Neural crest cell (in vitro differentiated cells): ENCODE measurements around the gene WDR93. TPM values are rescaled to one million over a fixed set of nuclear protein-coding genes. Genes with fewer than 3 reads are reported as not detected.
A peak's percentile ranks its signal among the peaks of the same experiment; 100 is the strongest.

Source experiments
- DNase-seq: peaks from one replicate; pipeline ENCODE4 v3.0.0; 2021; ENCODE audit warnings: low read depth, mixed read lengths, low spot score
- H3K27ac Mint-ChIP-seq: one replicate; pipeline ENCODE4 v1.8.0; 2021; ENCODE audit warnings: mild to moderate bottlenecking, mixed read lengths; ENCODE audit not compliant: unreplicated experiment
- H3K27me3 Mint-ChIP-seq: 2 replicates; pipeline ENCODE4 v1.8.0; 2021; ENCODE audit warnings: low read depth, mild to moderate bottlenecking, mixed read lengths
- H3K36me3 Mint-ChIP-seq: 2 replicates; pipeline ENCODE4 v1.8.0; 2021; ENCODE audit warnings: low read depth, mild to moderate bottlenecking, mixed read lengths
- H3K4me1 Mint-ChIP-seq: 2 replicates; pipeline ENCODE4 v1.8.0; 2021; ENCODE audit warnings: mixed read lengths
- H3K4me3 Mint-ChIP-seq: one replicate; pipeline ENCODE4 v1.8.0; 2021; ENCODE audit warnings: mild to moderate bottlenecking, mixed read lengths
- H3K9me3 Mint-ChIP-seq: 2 replicates; pipeline ENCODE4 v1.8.0; 2021; ENCODE audit warnings: mixed read lengths
- total RNA-seq: library from RNA; stranded (reverse); gene quantifications from 2 replicates; pipeline ENCODE4 v1.2.1, GENCODE V29; 2021
- TF ChIP-seq, protein P1 (sequence below): fragments of 200-600 bp; sonication (generic); conservative IDR thresholded peaks from 2 replicates; pipeline ENCODE4 v1.5.0; 2021; ENCODE audit warnings: antibody characterized with exemption, mild to moderate bottlenecking

The WDR93 gene
- total RNA-seq, 1 donor from 2014 or later: not detected

- Mint-ChIP-seq H3K36me3 (no peaks in the 10 kb centered on the region), H3K27ac (no peak overlapping the region), H3K4me1 (no peaks in the 10 kb centered on the region), H3K27me3 (peaks cover 48% of the 10 kb centered on the region), H3K4me3 (no peak overlapping the region), H3K9me3 (no peaks in the 10 kb centered on the region)
- TF ChIP-seq, protein P1, sequence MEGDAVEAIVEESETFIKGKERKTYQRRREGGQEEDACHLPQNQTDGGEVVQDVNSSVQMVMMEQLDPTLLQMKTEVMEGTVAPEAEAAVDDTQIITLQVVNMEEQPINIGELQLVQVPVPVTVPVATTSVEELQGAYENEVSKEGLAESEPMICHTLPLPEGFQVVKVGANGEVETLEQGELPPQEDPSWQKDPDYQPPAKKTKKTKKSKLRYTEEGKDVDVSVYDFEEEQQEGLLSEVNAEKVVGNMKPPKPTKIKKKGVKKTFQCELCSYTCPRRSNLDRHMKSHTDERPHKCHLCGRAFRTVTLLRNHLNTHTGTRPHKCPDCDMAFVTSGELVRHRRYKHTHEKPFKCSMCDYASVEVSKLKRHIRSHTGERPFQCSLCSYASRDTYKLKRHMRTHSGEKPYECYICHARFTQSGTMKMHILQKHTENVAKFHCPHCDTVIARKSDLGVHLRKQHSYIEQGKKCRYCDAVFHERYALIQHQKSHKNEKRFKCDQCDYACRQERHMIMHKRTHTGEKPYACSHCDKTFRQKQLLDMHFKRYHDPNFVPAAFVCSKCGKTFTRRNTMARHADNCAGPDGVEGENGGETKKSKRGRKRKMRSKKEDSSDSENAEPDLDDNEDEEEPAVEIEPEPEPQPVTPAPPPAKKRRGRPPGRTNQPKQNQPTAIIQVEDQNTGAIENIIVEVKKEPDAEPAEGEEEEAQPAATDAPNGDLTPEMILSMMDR: no peak
- no peak for DNase-seq
These were observed 42.0 kb downstream of the WDR93 start for GRCh38 chr15:89732451-89733172.

GRCh38 chr15:89735773-89736172 lies 45.2 kb downstream of the WDR93 start:
- no peak overlapping the region for H3K27ac Mint-ChIP-seq
- H3K27me3 Mint-ChIP-seq: peaks cover 55% of the 10 kb centered on the region
- H3K4me3 Mint-ChIP-seq: no peak overlapping the region
- DNase-seq: no peak
- no peaks in the 10 kb centered on the region for H3K4me1 Mint-ChIP-seq
- TF ChIP-seq, protein P1: no peak
- H3K9me3 Mint-ChIP-seq: no peaks in the 10 kb centered on the region
- no peaks in the 10 kb centered on the region for H3K36me3 Mint-ChIP-seq

DNA sequence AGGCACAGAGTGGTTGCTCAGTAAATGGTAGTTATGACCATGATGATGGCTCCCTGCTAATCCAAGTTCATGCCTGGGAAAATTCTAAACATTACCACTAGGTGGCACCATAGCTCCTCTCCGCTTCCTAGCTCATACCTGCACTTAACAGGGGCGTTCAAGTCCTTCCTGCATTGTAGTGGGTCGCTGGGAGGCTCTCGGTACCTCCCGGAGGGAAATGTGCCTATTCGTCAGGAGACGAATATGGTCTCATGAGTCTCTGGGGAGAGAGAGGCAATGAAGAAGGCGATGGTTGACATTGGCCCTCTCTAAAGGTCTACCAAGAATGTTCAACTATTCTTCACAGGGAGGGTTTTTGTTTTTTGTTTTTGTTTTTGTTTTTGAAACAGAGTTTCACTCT lies 49.5 kb downstream of the WDR93 start:
- TF ChIP-seq, protein P1: peak; percentile 93
- peak; percentile 63 for DNase-seq
- Mint-ChIP-seq H3K27ac (no peak overlapping the region), H3K9me3 (no peaks in the 10 kb centered on the region), H3K36me3 (no peaks in the 10 kb centered on the region), H3K27me3 (peaks cover 25% of the 10 kb centered on the region), H3K4me3 (no peak overlapping the region), H3K4me1 (no peaks in the 10 kb centered on the region)

- TF ChIP-seq, protein P1: no peak
- no peaks in the 10 kb centered on the region for H3K9me3 Mint-ChIP-seq
- H3K36me3 Mint-ChIP-seq: no peaks in the 10 kb centered on the region
These were observed 52.4 kb downstream of the WDR93 start for GRCh38 chr15:89743011-89743410.

DNA sequence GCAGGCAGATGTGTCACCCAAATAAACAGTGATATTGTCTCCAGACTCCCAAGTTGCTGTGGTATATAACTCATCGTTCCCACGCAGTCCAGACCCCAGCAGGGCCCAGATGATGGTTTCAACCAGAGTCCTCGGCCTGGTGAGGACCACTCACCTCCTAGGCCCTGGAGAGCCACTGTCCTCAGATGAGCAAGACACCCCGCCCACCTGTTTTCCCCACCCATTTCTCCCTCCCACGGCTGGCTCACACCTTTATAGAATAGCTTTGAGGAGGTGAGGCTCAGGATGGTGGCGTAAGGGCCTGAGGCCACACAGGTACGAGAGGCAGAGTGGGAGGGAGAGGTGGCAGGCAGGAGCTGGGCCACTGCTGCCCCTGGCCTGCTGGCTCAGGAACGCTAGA lies 53.0 kb downstream of the WDR93 start:
- no peaks in the 10 kb centered on the region for H3K36me3 Mint-ChIP-seq
- H3K9me3 Mint-ChIP-seq: no peaks in the 10 kb centered on the region
- DNase-seq: no peak
- H3K4me3 Mint-ChIP-seq: no peak overlapping the region
- H3K27me3 Mint-ChIP-seq: peaks cover 6% of the 10 kb centered on the region
- TF ChIP-seq, protein P1: no peak
- H3K4me1 Mint-ChIP-seq: no peaks in the 10 kb centered on the region
- no peak overlapping the region for H3K27ac Mint-ChIP-seq

More at GRCh38 chr15:89743011-89743410, 52.4 kb downstream of the WDR93 start:
- peaks cover 7% of the 10 kb centered on the region for H3K27me3 Mint-ChIP-seq
- H3K27ac Mint-ChIP-seq: no peak overlapping the region
- DNase-seq: no peak
- no peaks in the 10 kb centered on the region for H3K4me1 Mint-ChIP-seq
- H3K4me3 Mint-ChIP-seq: no peak overlapping the region
